Kidney (tissue), 14 donors: ENCODE results near the gene C6orf120. TPM values are rescaled to one million over a fixed set of nuclear protein-coding genes. Genes with fewer than 3 reads are reported as not detected.

Experiments
- DNase-seq, 5 donors: peaks; one replicate each; pipeline ENCODE4 v3.0.0-alpha.2; 2013 to 2020
- FAIRE-seq: peaks from 2 replicates; lab custom pipeline; 2012; peaks lifted over from hg19 to GRCh38; lab: Jason Lieb, UNC
- H3K27ac ChIP-seq, 2 donors: one replicate each; pipeline ENCODE4 v1.7.0; 2013; ENCODE audit warnings: low read depth in 2 of 2, low read length in 2 of 2, inconsistent platforms in 1 of 2
- H3K27me3 ChIP-seq: one replicate; pipeline ENCODE4 v1.7.1; 2013; ENCODE audit warnings: low read length, inconsistent platforms; ENCODE audit not compliant: control insufficient read depth, insufficient read depth
- H3K36me3 ChIP-seq, 3 donors: one replicate each; pipeline versions ENCODE4 v1.7.0 to v1.7.1; 2013; ENCODE audit warnings: low read length in 3 of 3, control low read depth in 1 of 3, inconsistent platforms in 1 of 3; ENCODE audit not compliant: insufficient read depth in 3 of 3, control insufficient read depth in 2 of 3
- H3K4me1 ChIP-seq, 3 donors: one replicate each; pipeline versions ENCODE4 v1.7.0 to v1.7.1; 2013; ENCODE audit warnings: low read length in 3 of 3, inconsistent platforms in 1 of 3, low read depth in 1 of 3; ENCODE audit not compliant: control insufficient read depth in 2 of 3, insufficient read depth in 2 of 3
- H3K4me3 ChIP-seq, 3 donors: one replicate each; pipeline versions ENCODE4 v1.7.0 to v1.8.1; 2013; ENCODE audit warnings: low read length in 3 of 3, control low read depth in 1 of 3, inconsistent platforms in 1 of 3
- H3K9ac ChIP-seq, 3 donors: one replicate each; pipeline versions ENCODE4 v1.7.0 to v1.7.1; 2013; ENCODE audit warnings: low read length in 3 of 3, control low read depth in 1 of 3, inconsistent platforms in 1 of 3
- H3K9me3 ChIP-seq, 3 donors: one replicate each; pipeline versions ENCODE4 v1.7.0 to v1.7.1; 2013; ENCODE audit warnings: low read length in 3 of 3, control low read depth in 1 of 3, inconsistent platforms in 1 of 3; ENCODE audit not compliant: control insufficient read depth in 2 of 3, insufficient read depth in 1 of 3
- CTCF ChIP-seq: IDR thresholded peaks from 3 replicates; pipeline ENCODE4 v1.5.1; 2012; ENCODE audit warnings: mild to moderate bottlenecking, moderate library complexity, borderline replicate concordance; ENCODE audit not compliant: insufficient read depth; ENCODE audit errors: extremely low read depth
- intact Hi-C: fragments of 100-400 bp; cut with DNase I; formaldehyde crosslinking; loops from one replicate; pipeline ENCODE4 v1.11.1; 2022
- polyA plus RNA-seq: library from polyadenylated mRNA; stranded (reverse); fragments of 350-450 nt; fragmentation: Illumina TruSeq; extraction: RNeasy Lipid Tissue Mini Kit (QIAGEN cat#74804); gene quantifications from one replicate; pipeline ENCODE4 v1.2.3, GENCODE V29; 2014; ENCODE audit warnings: low read depth, low replicate concordance; ENCODE audit not compliant: insufficient read depth
- total RNA-seq: library from RNA; stranded (reverse); fragmentation: NEBNext Ultra II Directional; extraction: Animal tissue kit (Norgen Biotek cat#: 25700); gene quantifications from one replicate; pipeline ENCODE4 v1.2.1, GENCODE V29; 2021
- donor health status: control.
- donor health status: control.
- donor health status: control.
- donor health status: control.
- donor health status: control.
- donor health status: DM: yes; HTN: yes; CAD: no.
- donor health status: Normal renal cell carcinoma (clear cell type).

The C6orf120 gene
- total and polyA plus RNA-seq, 2 donors from 2014 or later: 10.9 to 23.1 TPM

- Histone ChIP-seq H3K36me3 (no peaks in the 10 kb centered on the region), H3K27me3 (no peaks in the 10 kb centered on the region), H3K4me3 (no peak overlapping the region), H3K27ac (no peak overlapping the region), H3K9ac (no peak overlapping the region), H3K9me3 (no peaks in the 10 kb centered on the region), H3K4me1 (no peaks in the 10 kb centered on the region)
- no peak for FAIRE-seq
- TF ChIP-seq CTCF: no peak
- no peak for DNase-seq
- intact Hi-C loops: no loop called here
These were observed 36.5 kb downstream of the C6orf120 start for GRCh38 chr6:169738204-169738975.

- intact Hi-C loops: no loop called here
- H3K27me3 ChIP-seq: no peaks in the 10 kb centered on the region
- no peak overlapping the region for H3K27ac ChIP-seq
- H3K9me3 ChIP-seq: no peaks in the 10 kb centered on the region
- H3K36me3 ChIP-seq: no peaks in the 10 kb centered on the region
- FAIRE-seq: no peak
- no peak for TF ChIP-seq CTCF
- no peak for DNase-seq
- H3K4me3 ChIP-seq: no peak overlapping the region
- H3K9ac ChIP-seq: no peak overlapping the region
- H3K4me1 ChIP-seq: no peaks in the 10 kb centered on the region
These were observed 37.1 kb downstream of the C6orf120 start for GRCh38 chr6:169738976-169739529.

- H3K9ac ChIP-seq: no peak overlapping the region
- DNase-seq (no peak), FAIRE-seq (no peak)
- no peaks in the 10 kb centered on the region for H3K4me1 ChIP-seq
- H3K27me3 ChIP-seq: no peaks in the 10 kb centered on the region
- H3K36me3 ChIP-seq: no peaks in the 10 kb centered on the region
- no peak for TF ChIP-seq CTCF
- H3K27ac ChIP-seq: no peak overlapping the region
- no peaks in the 10 kb centered on the region for H3K9me3 ChIP-seq
- H3K4me3 ChIP-seq: no peak overlapping the region
- intact Hi-C loops: no loop called here
These were observed 39.4 kb downstream of the C6orf120 start for GRCh38 chr6:169741344-169741743.
